HG02884 (cell line): ENCODE results near the gene CSF1R.

Experiments
- ATAC-seq: cut with Tn5 transposase; IDR thresholded peaks from one replicate; pipeline ENCODE4 v1.9.1; 2021; ENCODE audit warnings: mild to moderate bottlenecking, moderate library complexity; ENCODE audit not compliant: unreplicated experiment

CSF1R gene

DNA sequence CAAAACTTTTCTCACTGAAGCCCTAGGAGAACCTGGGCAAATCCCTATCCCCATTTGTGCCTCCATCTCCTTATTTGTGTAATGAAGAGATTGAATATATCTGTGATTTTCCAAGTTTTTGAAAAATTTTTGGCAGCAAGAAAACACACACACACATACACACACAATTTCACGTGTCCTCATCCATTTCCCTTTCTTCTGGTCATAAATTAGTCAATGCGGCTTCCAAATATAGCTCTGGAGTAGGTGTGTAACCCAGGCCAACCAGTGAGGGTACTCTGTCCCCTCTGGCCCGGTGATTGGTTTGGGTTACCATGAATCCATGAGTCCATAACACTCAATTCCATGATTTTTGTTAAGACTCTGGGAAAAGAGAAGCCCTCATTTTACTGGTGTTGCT lies 12.7 kb downstream of the CSF1R start:
- ATAC-seq = no peak

DNA sequence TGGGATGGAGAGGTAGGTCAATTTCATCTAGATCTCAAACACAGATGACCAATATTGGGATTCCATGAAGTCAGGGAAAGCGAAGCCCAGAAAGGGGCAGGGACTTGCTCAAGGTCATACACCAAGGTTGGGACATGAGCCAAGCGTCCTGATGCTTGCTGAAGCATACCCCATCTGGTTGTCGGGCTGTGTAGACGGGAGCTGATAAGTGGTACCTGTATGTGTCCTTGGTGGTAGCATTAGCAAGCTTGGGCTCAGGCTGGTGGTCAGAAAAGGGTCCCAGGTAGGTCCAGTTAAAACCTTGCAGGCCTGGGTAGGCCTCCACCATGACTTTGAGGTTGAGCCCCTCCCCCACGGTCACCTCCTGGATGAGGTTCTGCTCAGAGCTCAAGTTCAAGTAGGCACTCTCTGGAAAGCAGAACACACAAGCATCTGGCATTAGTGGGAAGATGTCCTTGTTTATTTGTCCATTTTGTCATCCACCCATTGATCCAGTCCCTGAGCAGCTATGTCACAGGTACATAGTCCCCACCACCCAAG lies 13.2 kb downstream of the CSF1R start:
- no peak for ATAC-seq

GRCh38 chr5:150070821-150071220 lies 15.5 kb downstream of the CSF1R start:
- no peak for ATAC-seq

- no peak for ATAC-seq
These were observed 16.4 kb downstream of the CSF1R start for GRCh38 chr5:150069672-150070627.

DNA sequence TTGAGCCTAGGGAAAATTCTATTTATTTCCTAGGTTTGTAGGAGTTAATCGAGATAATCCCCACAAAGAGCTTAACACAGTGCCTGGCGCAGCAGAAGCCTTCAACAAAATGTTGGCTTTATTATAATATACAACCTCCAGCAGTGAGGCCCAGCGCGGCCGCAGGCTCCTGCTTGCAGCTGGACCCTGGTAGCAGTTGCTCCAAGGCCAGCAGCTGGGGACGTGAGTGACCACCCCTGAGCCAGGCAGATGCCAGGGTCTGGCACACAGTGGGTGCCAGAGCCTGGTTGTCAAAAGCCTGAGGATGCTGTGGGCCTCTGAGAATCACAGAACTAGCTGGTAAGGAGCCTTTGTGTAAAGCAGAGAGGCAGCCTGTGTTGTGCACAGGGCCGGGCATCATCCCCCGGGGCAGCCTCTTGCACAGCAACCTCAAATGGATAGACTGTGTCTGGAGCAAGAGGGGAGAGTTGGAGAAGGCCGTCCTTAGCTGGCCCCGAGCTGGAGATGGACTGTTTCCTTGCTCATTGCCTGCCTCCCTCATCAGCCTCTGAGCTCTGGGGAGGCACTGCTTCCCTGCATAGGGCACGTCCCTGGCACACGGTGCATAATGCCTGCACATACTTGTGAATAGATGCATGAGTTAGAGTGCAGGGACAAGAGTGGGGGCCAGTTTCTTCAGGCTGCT lies 17.3 kb downstream of the CSF1R start:
- ATAC-seq = no peak

DNA sequence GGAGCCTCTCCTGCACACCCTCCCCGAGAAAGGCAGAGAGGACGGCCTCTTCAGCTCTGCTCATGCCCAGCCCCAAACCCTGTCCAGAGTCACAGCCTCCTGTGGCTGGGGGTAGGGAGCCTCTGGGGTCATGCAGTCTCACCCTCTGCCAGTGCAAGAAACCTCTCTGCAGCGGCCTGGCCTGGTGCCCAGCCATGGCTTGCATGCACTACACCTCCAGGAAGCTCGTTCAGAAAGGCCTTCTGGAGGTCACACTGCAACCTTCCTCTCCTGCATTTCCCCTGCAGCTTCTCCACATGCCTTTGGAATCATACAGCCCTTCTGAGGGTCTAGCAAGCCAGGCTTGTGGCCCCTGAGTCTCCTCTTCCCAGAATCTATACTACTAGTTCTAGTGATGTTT lies 17.9 kb downstream of the CSF1R start:
- ATAC-seq = no peak

DNA sequence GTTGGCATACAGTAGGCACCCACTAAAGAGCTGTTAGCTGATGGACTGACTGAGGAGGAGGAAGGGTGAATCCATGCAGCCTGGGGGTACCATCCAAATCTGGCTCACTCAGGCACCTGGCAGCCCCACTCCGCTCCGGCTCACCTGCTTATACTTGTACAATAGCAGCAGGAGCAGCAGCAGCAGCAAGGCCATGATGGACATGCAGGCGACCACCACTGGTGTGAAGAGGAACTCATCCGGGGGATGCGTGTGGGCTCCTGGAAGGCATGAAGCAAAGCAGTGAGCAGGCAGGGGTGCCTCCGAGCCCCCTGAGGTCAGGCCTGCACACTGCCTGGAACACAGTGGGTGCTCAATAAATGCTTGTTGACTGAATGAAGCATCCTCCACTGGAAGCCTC lies 18.3 kb downstream of the CSF1R start:
- no peak for ATAC-seq

GRCh38 chr5:150067405-150067960 lies 18.9 kb downstream of the CSF1R start:
- peak; percentile 11 for ATAC-seq

GRCh38 chr5:150066901-150067396 lies 19.4 kb downstream of the CSF1R start:
- peak; percentile 75 for ATAC-seq

DNA sequence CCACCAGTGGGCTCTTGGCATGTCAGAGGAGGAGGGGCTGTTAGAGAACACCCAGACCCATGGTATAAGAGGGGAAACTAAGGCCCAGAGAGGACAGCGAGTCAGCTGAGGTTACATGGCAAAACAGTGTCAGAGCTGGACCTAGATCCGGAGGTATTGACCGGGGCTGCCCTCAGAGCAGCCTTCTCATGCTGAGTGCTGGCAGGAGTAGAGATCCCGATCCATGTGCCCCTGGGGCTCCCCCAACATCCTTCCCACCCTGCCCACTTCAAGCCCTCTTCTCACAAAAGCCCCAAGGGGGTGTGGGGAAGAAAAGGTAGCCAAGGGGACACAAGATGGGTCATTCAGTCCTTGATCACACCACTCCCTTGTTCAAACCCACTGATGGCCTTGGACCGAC lies 19.9 kb downstream of the CSF1R start:
- ATAC-seq = no peak

DNA sequence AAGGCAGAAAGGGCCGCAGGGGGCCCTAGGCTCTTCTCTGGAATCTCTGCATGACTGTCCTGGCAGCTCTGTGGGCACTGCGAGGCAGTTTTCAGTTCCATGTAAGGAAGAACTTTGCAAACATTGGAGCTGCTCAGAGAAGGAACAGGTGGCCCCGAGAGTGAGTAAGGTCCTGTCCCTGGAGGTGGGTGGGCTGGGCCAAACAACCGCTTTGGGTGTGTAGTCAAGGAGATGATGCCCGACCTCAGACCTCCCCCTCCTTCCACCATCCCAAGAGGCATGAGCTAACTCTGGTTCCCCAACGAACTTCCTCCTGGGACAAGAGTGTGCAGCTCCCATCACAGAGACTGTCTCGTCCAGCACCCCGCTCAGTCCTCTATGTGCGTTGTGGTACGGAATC lies 20.5 kb downstream of the CSF1R start:
- ATAC-seq = no peak

DNA sequence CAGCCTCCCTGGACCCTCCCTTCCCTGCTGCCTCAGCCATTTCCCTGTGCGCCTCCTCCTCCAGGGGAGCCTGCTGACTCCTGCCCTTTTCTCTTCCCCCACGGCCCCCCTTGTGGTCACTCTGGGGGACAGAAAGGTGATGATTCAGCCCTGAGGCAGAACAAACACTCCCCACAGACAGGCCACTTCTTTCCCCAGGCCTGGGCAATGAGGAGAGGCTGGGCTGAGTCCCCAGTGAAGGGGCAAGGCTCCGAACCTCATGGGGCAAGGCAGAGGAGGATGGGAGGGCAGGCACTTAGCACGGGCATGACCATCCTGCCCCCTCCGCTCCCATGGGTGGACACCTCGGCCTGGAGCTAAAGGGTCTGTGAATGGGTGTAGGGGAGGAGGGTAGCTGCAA lies 21.0 kb downstream of the CSF1R start:
- ATAC-seq = no peak

- ATAC-seq = no peak
These were observed 21.6 kb downstream of the CSF1R start for GRCh38 chr5:150064681-150065220.

DNA sequence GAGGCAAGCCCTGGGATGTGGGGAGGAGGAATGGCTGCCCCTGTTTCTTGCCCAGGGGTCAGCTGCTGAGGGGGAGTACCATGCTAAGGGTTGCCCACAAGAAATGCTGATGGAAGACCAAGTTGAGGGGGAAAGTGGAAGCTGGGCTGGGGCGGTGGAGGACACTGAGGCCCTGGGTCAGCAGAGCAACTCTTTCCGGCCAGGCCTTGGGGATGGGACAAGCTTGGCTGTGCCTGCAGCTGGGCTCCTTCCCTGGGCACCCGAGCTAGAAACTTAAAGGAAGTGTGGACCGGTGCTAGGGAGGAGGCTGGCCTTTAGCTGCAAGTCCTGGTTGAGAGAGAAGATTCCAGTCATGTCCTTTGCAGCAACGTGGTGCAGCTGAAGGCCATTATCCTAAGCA lies 22.7 kb downstream of the CSF1R start:
- no peak for ATAC-seq

GRCh38 chr5:150062216-150062922 lies 24.0 kb downstream of the CSF1R start:
- ATAC-seq = no peak

- ATAC-seq = no peak
These were observed 24.8 kb downstream of the CSF1R start for GRCh38 chr5:150061538-150061995.

- ATAC-seq = no peak
These were observed 25.9 kb downstream of the CSF1R start for GRCh38 chr5:150060471-150060870.

DNA sequence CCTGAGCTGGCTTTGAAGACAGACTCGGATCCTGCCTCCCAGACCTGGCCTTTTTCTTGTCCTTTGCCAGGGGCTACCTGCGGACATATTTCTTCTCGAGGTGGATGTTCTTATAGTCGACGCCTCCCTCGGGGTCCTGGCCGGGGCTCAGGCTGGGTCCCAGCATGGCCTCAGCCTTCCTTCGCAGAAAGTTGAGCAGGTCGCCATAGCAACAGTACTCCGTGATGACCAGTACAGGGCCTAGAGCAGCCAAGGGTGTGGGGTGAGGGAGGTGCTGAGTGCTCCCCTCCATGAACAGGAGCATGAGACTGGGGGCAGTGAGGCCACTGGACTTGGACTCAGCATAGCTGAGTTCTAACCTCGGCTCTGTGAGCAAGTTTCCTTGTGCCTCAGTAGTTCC lies 26.7 kb downstream of the CSF1R start:
- ATAC-seq = no peak

- ATAC-seq = no peak
These were observed 27.8 kb downstream of the CSF1R start for GRCh38 chr5:150058480-150059126.

DNA sequence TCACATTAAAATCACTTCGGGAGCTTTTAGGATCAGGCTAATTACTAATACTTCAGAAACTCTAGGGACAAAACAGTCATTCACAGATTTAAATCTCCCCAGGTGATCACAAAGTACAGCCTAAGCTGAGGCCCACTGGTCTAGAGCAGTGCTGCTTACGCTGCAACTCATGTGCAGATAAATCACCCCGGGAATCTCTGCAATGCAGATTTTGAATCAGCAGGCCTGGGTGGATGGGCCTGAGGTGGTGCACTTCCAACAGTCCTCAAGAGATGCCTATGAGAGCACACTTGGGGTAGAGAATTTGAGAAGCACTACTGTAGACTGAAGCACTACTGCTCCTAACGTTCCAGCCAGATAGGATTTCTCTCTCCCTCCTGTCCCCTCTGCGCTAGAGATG lies 28.4 kb downstream of the CSF1R start:
- no peak for ATAC-seq
